Measurements from ENCODE around the gene ATP1A3.

Gene ATP1A3

GRCh38 chr19:41927497-41928192 is 66.4 kb downstream of the ATP1A3 start:
- DNase-seq, result peak; percentile 47

GRCh38 chr19:41926763-41927496 is 67.1 kb downstream of the ATP1A3 start:
- DNase-seq, result no peak

- DNase-seq, result no peak
Observed at GRCh38 chr19:41926028-41926762, 67.8 kb downstream of the ATP1A3 start.

GRCh38 chr19:41925208-41926003 is 68.6 kb downstream of the ATP1A3 start:
- DNase-seq, result no peak

GRCh38 chr19:41924151-41925145 is 69.6 kb downstream of the ATP1A3 start:
- DNase-seq, result no peak

- no peak for DNase-seq
Observed at GRCh38 chr19:41923045-41923788, 70.8 kb downstream of the ATP1A3 start.

GRCh38 chr19:41922585-41922984 is 71.4 kb downstream of the ATP1A3 start:
- no peak for DNase-seq

- no peak for DNase-seq
Observed at GRCh38 chr19:41921577-41922576, 72.2 kb downstream of the ATP1A3 start.

GRCh38 chr19:41920882-41921576 is 73.0 kb downstream of the ATP1A3 start:
- no peak for DNase-seq

- no peak for DNase-seq
Observed at GRCh38 chr19:41919948-41920712, 73.9 kb downstream of the ATP1A3 start.

GRCh38 chr19:41918653-41919244 is 75.3 kb downstream of the ATP1A3 start:
- no peak for DNase-seq

GRCh38 chr19:41918095-41918494 is 75.9 kb downstream of the ATP1A3 start:
- DNase-seq, result no peak

- DNase-seq, result no peak
Observed at GRCh38 chr19:41917676-41918075, 76.4 kb downstream of the ATP1A3 start.

All from CD4-positive, alpha-beta T cell treated with Interleukin-12 subunit alpha and Interleukin-12 subunit beta, for 1 hour (primary cell).